22Rv1 (cell line): ENCODE data around the gene PDLIM5.

Experiments used
- H3K27ac ChIP-seq: fragments of 450-650 bp; 2 replicates; pipeline ENCODE4 v1.5.1; 2017
- ZFX ChIP-seq: fragments of 450-650 bp; IDR thresholded peaks from 2 replicates; pipeline ENCODE4 v1.6.1; 2017; ENCODE audit warnings: antibody characterized with exemption, borderline replicate concordance
- TF ChIP-seq, protein P1 (sequence below): fragments of 450-650 bp; IDR thresholded peaks from 2 replicates; pipeline ENCODE4 v1.5.1; 2017; ENCODE audit warnings: mild to moderate bottlenecking

Gene PDLIM5

DNA sequence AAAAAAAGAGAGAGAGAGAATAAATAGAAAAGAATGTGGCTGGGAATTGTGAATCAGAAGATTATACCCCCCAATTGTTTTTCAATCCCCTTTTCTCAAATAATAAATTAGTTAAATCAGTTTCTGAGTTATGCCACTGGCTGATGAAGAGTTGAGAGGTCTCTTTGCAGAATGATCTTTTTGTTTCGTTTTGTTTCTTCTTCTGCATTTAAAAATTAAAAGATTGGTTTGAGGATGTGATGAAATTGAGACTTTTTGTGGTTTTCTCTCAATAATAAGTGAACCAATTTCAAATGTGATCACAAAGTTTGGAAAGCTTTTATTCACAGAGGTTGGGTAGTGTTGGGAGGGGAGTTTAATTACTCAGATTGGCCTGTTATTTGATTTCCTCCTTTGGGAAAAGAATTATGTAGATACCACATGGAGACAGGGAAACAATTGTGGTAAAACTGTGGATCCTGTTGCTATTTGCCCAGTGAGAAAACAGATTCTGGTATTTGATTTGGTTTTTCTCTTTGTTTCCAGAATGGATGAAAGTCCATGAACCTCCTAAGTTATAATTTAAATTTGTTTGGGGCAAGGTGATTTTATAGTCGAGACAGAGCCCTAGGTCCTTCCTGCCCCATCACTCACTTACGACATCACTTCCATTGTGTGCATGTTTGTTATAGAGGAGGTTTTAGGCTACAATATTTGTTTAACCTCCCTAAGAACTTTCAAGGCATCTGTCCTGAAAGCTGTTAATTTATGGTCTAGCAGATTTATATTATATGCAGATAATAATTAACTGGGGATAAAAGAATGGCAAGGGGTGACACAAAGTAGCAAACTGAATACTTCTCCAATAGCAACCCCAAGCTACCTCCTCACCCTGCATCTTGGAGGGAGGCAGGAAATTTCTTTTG, 214.0 kb downstream of the PDLIM5 start:
- peak overlapping the region; percentile 55 for H3K27ac ChIP-seq
- TF ChIP-seq, protein P1, sequence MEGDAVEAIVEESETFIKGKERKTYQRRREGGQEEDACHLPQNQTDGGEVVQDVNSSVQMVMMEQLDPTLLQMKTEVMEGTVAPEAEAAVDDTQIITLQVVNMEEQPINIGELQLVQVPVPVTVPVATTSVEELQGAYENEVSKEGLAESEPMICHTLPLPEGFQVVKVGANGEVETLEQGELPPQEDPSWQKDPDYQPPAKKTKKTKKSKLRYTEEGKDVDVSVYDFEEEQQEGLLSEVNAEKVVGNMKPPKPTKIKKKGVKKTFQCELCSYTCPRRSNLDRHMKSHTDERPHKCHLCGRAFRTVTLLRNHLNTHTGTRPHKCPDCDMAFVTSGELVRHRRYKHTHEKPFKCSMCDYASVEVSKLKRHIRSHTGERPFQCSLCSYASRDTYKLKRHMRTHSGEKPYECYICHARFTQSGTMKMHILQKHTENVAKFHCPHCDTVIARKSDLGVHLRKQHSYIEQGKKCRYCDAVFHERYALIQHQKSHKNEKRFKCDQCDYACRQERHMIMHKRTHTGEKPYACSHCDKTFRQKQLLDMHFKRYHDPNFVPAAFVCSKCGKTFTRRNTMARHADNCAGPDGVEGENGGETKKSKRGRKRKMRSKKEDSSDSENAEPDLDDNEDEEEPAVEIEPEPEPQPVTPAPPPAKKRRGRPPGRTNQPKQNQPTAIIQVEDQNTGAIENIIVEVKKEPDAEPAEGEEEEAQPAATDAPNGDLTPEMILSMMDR: no peak
- TF ChIP-seq ZFX: no peak

DNA sequence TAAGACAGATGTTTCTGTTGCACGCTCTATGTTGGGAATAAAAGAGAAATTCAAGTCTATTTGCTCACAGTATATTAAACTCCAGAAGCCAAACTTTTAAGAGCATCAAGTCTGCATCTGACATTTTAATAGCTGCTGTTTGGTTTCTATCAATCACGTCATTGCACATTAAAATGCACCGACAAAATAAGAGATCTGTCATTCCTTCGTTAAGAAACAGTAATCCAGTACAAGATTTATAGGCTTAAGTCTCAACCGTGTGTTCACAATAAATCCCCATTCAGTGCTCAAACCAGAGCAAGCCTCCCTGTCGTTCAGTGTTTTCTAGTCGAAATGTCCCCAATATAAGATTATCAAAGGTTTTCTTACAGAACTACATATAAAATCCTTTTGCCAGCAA, 217.0 kb downstream of the PDLIM5 start:
- TF ChIP-seq, protein P1: no peak
- no peak for TF ChIP-seq ZFX
- peak overlapping the region; percentile 83 for H3K27ac ChIP-seq

DNA sequence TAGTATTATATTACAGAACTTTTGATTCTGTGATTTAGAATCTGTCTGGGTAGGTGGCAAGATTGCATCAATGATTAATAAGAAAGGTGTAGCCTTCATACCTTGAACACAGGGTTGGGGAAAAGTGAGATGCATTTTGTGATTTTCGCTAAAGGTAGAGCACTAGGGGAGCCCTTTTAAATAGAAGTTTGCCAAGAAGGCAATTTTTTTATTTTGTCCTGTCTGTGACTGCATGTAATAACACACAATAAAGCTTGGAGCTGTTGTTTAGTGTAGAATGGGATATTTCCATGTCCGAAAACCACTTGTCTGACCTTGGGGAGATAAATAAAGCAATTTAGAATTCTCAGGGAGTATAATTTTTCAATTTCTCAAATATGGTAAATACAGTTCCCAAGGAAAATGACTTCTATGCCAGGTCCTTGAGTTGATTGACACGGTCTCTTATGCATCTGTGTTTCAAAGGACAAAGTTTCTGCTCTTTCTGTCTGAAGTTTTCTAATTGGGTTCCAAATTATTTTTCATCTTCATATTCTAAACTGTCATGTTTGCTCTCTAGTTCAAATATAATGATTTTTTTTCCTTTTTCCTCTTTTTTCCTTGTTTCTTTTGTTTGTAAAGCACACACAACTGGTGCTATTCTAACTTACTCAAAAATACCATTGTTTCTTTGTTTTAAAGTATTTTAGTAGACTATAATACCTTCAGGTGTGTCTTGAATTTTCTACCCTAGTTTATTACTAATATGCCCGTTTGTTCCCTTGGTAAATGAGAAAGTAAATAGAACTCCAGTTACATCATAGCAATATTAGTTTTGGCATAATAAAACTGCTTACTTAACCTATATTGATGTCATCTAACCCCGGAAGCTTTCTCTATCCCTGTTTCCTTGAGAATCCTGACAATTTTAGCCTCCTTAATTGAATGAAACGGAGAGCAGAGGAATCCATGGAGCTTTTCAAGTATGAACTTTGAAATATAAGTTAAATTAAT, 218.2 kb downstream of the PDLIM5 start:
- no peak for TF ChIP-seq ZFX
- TF ChIP-seq, protein P1: no peak
- H3K27ac ChIP-seq: peak overlapping the region; percentile 83

DNA sequence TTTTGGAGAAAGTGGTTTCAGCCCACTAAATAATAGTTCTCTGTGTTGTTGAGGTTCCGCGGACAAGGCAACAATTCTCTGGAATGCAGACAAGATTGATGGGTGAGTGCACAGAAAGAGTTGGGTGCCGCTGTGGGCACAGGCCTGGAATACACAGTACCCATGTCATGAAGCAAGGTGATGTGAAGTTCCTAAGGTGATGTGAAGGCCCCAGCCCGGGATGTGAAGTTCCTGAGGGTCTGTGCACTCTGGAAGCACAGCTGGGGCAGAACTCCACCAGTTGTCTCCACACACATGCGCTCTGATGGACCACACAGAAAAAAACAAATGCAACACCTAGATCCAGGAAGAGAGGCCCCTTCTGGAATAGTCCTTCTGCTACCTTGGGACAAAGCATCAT, 219.4 kb downstream of the PDLIM5 start:
- H3K27ac ChIP-seq: peak overlapping the region; percentile 83
- TF ChIP-seq ZFX: no peak
- TF ChIP-seq, protein P1: no peak

DNA sequence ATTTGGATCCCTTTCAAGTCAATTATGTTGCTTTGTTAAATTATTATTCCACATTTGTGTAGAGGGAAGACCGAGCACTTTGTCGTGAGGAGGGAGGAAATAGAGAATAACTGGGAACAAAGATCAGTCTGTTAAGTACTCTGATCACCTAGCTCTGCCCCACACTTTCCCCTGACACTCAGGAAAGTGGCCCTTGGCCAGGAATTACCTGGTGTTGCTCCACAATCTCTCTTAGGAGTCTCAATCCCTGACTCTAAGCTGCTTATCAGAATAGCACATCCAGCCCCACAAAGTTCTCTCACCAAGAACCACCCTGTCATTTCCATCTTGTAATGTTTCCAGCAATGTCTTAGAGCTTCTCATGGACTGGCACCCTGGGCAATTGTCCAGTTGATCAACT, 222.2 kb downstream of the PDLIM5 start:
- peak overlapping the region; percentile 2; the same call in 1 of the 2 replicates for H3K27ac ChIP-seq
- no peak for TF ChIP-seq ZFX
- TF ChIP-seq, protein P1: no peak

DNA sequence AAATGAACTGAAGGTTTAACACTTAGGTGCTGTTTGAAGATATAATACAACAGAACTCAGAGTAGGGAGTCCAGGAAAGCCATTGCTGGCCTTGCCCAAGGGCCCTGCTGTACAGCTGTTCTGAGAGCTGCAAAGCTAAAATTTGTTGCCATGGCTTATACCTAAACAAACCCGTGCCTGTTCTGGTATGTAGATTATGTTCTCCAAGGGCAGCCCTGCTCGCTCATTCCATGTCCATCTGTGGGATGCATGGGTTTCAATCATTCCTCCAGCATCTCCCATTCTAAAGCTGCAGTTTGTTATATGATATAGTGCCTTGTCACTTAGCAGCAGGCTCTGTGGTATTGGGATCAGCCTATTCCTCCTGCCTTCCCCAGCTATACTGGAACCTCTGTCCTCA, 225.2 kb downstream of the PDLIM5 start:
- peak overlapping the region; percentile 24; the same call in 1 of the 2 replicates for H3K27ac ChIP-seq
- TF ChIP-seq, protein P1: no peak
- TF ChIP-seq ZFX: no peak
